ENCODE results near the gene LSP1. TPM values are rescaled to one million over a fixed set of nuclear protein-coding genes. Genes with fewer than 3 reads are reported as not detected.

The LSP1 gene
- total and polyA plus RNA-seq, 4 donors = 5.0 to 7.7 (median 5.7) TPM

- TF ChIP-seq RXRA (IDR thresholded peaks at IDR 0.05) = peak; percentile 44 to 52
- no peak for TF ChIP-seq NR2F2 (IDR thresholded peaks at IDR 0.05)
- TF ChIP-seq, protein P1, sequence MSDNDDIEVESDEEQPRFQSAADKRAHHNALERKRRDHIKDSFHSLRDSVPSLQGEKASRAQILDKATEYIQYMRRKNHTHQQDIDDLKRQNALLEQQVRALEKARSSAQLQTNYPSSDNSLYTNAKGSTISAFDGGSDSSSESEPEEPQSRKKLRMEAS (IDR thresholded peaks at IDR 0.05) = no peak
- peak in 1 of 2 donors; percentile 5 for TF ChIP-seq HNF4A (conservative IDR thresholded peaks at IDR 0.05)
- no peak for TF ChIP-seq ZBTB33 (IDR thresholded peaks at IDR 0.05)
- TF ChIP-seq GABPA (IDR thresholded peaks at IDR 0.05 in 1 of 2, conservative IDR thresholded peaks at IDR 0.05 in 1 of 2) = no peak
- TF ChIP-seq RAD21 (IDR thresholded peaks at IDR 0.05) = peak; percentile 45 to 63
- TF ChIP-seq SP1 (IDR thresholded peaks at IDR 0.05) = peak; percentile 55
- TF ChIP-seq TAF1 (conservative IDR thresholded peaks at IDR 0.05) = no peak
- TF ChIP-seq YY1 (IDR thresholded peaks at IDR 0.05) = peak; percentile 64
- Histone ChIP-seq H3K4me1 (ENCODE audit: control insufficient read depth in 4 of 4, insufficient read depth in 4 of 4, low read length in 3 of 4) (peaks cover 8 to 35% (median 20%) of the 10 kb centered on the region in 4 donors), H3K4me3 (ENCODE audit: low read depth in 1 of 3, low read length in 3 of 3) (no peak overlapping the region), H3K9ac (ENCODE audit: low read depth in 1 of 2, low read length in 2 of 2) (no peak overlapping the region), H3K36me3 (ENCODE audit: control insufficient read depth in 4 of 4, insufficient read depth in 3 of 4, low read depth in 1 of 4, low read length in 3 of 4) (no peaks in the 10 kb centered on the region), H3K27me3 (ENCODE audit: control insufficient read depth in 4 of 4, insufficient read depth in 4 of 4, low read length in 3 of 4) (no peaks in the 10 kb centered on the region), H3K9me3 (ENCODE audit: control insufficient read depth in 4 of 4, low read length in 3 of 4) (no peaks in the 10 kb centered on the region), H3K27ac (ENCODE audit: low read depth in 1 of 2, low read length in 2 of 2) (no peak overlapping the region)
- WGBS = 42% methylated on average over 33 of the region's 33 CpGs
- DNase-seq (ENCODE audit: low spot score) = no peak
Measured at GRCh38 chr11:1830322-1831223, 22.3 kb upstream of the LSP1 start.

- TF ChIP-seq JUND (IDR thresholded peaks at IDR 0.05) (no peak), SP1 (IDR thresholded peaks at IDR 0.05) (no peak), FOXA1 (IDR thresholded peaks at IDR 0.05) (no peak), HNF4A (conservative IDR thresholded peaks at IDR 0.05) (no peak), EGR1 (IDR thresholded peaks at IDR 0.05; ENCODE audit: low read depth in 2 of 2) (no peak), YY1 (IDR thresholded peaks at IDR 0.05) (no peak), CTCF (IDR thresholded peaks at IDR 0.05; ENCODE audit: low read depth, low read length, missing input control) (no peak), RXRA (IDR thresholded peaks at IDR 0.05) (no peak), ZBTB33 (IDR thresholded peaks at IDR 0.05) (no peak), HNF4G (IDR thresholded peaks at IDR 0.05) (no peak), RAD21 (IDR thresholded peaks at IDR 0.05) (no peak), GABPA (IDR thresholded peaks at IDR 0.05 in 1 of 2, conservative IDR thresholded peaks at IDR 0.05 in 1 of 2) (no peak), FOXA2 (IDR thresholded peaks at IDR 0.05) (no peak), TAF1 (conservative IDR thresholded peaks at IDR 0.05) (no peak), NR2F2 (IDR thresholded peaks at IDR 0.05) (no peak)
- TF ChIP-seq, protein P2, sequence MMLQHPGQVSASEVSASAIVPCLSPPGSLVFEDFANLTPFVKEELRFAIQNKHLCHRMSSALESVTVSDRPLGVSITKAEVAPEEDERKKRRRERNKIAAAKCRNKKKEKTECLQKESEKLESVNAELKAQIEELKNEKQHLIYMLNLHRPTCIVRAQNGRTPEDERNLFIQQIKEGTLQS (IDR thresholded peaks at IDR 0.05) = no peak
- TF ChIP-seq, protein P3, sequence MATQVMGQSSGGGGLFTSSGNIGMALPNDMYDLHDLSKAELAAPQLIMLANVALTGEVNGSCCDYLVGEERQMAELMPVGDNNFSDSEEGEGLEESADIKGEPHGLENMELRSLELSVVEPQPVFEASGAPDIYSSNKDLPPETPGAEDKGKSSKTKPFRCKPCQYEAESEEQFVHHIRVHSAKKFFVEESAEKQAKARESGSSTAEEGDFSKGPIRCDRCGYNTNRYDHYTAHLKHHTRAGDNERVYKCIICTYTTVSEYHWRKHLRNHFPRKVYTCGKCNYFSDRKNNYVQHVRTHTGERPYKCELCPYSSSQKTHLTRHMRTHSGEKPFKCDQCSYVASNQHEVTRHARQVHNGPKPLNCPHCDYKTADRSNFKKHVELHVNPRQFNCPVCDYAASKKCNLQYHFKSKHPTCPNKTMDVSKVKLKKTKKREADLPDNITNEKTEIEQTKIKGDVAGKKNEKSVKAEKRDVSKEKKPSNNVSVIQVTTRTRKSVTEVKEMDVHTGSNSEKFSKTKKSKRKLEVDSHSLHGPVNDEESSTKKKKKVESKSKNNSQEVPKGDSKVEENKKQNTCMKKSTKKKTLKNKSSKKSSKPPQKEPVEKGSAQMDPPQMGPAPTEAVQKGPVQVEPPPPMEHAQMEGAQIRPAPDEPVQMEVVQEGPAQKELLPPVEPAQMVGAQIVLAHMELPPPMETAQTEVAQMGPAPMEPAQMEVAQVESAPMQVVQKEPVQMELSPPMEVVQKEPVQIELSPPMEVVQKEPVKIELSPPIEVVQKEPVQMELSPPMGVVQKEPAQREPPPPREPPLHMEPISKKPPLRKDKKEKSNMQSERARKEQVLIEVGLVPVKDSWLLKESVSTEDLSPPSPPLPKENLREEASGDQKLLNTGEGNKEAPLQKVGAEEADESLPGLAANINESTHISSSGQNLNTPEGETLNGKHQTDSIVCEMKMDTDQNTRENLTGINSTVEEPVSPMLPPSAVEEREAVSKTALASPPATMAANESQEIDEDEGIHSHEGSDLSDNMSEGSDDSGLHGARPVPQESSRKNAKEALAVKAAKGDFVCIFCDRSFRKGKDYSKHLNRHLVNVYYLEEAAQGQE (IDR thresholded peaks at IDR 0.05) = no peak
- TF ChIP-seq, protein P1 (IDR thresholded peaks at IDR 0.05) = no peak
- H3K27me3 ChIP-seq (ENCODE audit: control insufficient read depth in 4 of 4, insufficient read depth in 4 of 4, low read length in 3 of 4) = no peaks in the 10 kb centered on the region
- no peaks in the 10 kb centered on the region for H3K36me3 ChIP-seq (ENCODE audit: control insufficient read depth in 4 of 4, insufficient read depth in 3 of 4, low read depth in 1 of 4, low read length in 3 of 4)
- peaks cover 8 to 35% (median 20%) of the 10 kb centered on the region in 4 donors for H3K4me1 ChIP-seq (ENCODE audit: control insufficient read depth in 4 of 4, insufficient read depth in 4 of 4, low read length in 3 of 4)
- no peak overlapping the region for H3K9ac ChIP-seq (ENCODE audit: low read depth in 1 of 2, low read length in 2 of 2)
- 80% methylated on average over 26 of the region's 26 CpGs for whole genome bisulfite sequencing
- no peak overlapping the region for H3K27ac ChIP-seq (ENCODE audit: low read depth in 1 of 2, low read length in 2 of 2)
- DNase-seq (ENCODE audit: low spot score) = no peak
- H3K4me3 ChIP-seq (ENCODE audit: low read depth in 1 of 3, low read length in 3 of 3) = no peak overlapping the region
- H3K9me3 ChIP-seq (ENCODE audit: control insufficient read depth in 4 of 4, low read length in 3 of 4) = no peaks in the 10 kb centered on the region
Measured at GRCh38 chr11:1831338-1832210, 21.3 kb upstream of the LSP1 start.

Data from liver (tissue), 9 donors.